Measurements from ENCODE around the gene GNAQ. TPM values are rescaled to one million over a fixed set of nuclear protein-coding genes. Genes with fewer than 3 reads are reported as not detected.

Gene GNAQ
- polyA plus RNA-seq, 1 donor (not counting 4 experiments of a cell fraction or from before 2014, with no cell fraction given), result 64.3 TPM

GRCh38 chr9:77935211-77935610 is 96.4 kb downstream of the GNAQ start:
- H3K4me3 ChIP-seq (ENCODE audit: control insufficient read depth in 2 of 3, extremely low read depth in 1 of 3, insufficient read depth in 2 of 3, low read depth in 1 of 3, low read length in 3 of 3), result no peak overlapping the region
- H3K9ac ChIP-seq (ENCODE audit: control insufficient read depth, extremely low read depth, insufficient read depth, low read length), result no peak overlapping the region
- no peaks in the 10 kb centered on the region for H3K9me3 ChIP-seq (ENCODE audit: control insufficient read depth, low read depth, low read length)
- no peaks in the 10 kb centered on the region for H3K36me3 ChIP-seq (ENCODE audit: control insufficient read depth in 2 of 2, extremely low read depth in 1 of 2, insufficient read depth in 2 of 2, low read length in 2 of 2)
- H2AFZ ChIP-seq (ENCODE audit: control insufficient read depth, low read length), result no peak overlapping the region
- dilution Hi-C loops (cut with MboI; ENCODE audit: extremely low pct_ligation_motif_present, low sequenced_read_pairs), result no loop called here
- no peaks in the 10 kb centered on the region for H4K20me1 ChIP-seq (ENCODE audit: control insufficient read depth, extremely low read depth, insufficient read depth, low read length)
- peaks cover 10% of the 10 kb centered on the region for H3K4me1 ChIP-seq (ENCODE audit: control insufficient read depth, extremely low read depth, insufficient read depth, low read length)
- no peak overlapping the region for H3K4me2 ChIP-seq (ENCODE audit: control insufficient read depth, extremely low read depth, insufficient read depth, low read depth, low read length)
- H3K79me2 ChIP-seq (ENCODE audit: control insufficient read depth, insufficient read depth, low read length), result peaks cover 48% of the 10 kb centered on the region
- TF ChIP-seq EZH2 (IDR thresholded peaks at IDR 0.05; ENCODE audit: low read length), result no peak
- no peak for TF ChIP-seq CTCF (optimal IDR thresholded peaks at IDR 0.05 in 1 of 3, IDR thresholded peaks at IDR 0.05 in 1 of 3, conservative IDR thresholded peaks at IDR 0.05 in 1 of 3; ENCODE audit: extremely low read depth in 1 of 3, insufficient read depth in 2 of 3, low read length in 3 of 3)
- no peaks in the 10 kb centered on the region for H3K9me1 ChIP-seq (ENCODE audit: control insufficient read depth, extremely low read depth, insufficient read depth, low read length)
- H3K27ac ChIP-seq (ENCODE audit: control insufficient read depth, insufficient read depth, low read length), result no peak overlapping the region
- DNase-seq (ENCODE audit: low read depth, low spot score), result no peak
- H3K27me3 ChIP-seq (ENCODE audit: control insufficient read depth, extremely low read depth, insufficient read depth, low read length), result no peaks in the 10 kb centered on the region
- no peak for FAIRE-seq

GRCh38 chr9:77933976-77934375 is 97.6 kb downstream of the GNAQ start:
- Histone ChIP-seq H3K9me3 (ENCODE audit: control insufficient read depth, low read depth, low read length) (no peaks in the 10 kb centered on the region), H3K4me3 (ENCODE audit: control insufficient read depth in 2 of 3, extremely low read depth in 1 of 3, insufficient read depth in 2 of 3, low read depth in 1 of 3, low read length in 3 of 3) (no peak overlapping the region), H3K27me3 (ENCODE audit: control insufficient read depth, extremely low read depth, insufficient read depth, low read length) (no peaks in the 10 kb centered on the region), H3K9ac (ENCODE audit: control insufficient read depth, extremely low read depth, insufficient read depth, low read length) (no peak overlapping the region), H4K20me1 (ENCODE audit: control insufficient read depth, extremely low read depth, insufficient read depth, low read length) (no peaks in the 10 kb centered on the region), H3K4me2 (ENCODE audit: control insufficient read depth, extremely low read depth, insufficient read depth, low read depth, low read length) (no peak overlapping the region), H2AFZ (ENCODE audit: control insufficient read depth, low read length) (no peak overlapping the region), H3K79me2 (ENCODE audit: control insufficient read depth, insufficient read depth, low read length) (peaks cover 44% of the 10 kb centered on the region), H3K4me1 (ENCODE audit: control insufficient read depth, extremely low read depth, insufficient read depth, low read length) (peaks cover 13% of the 10 kb centered on the region), H3K36me3 (ENCODE audit: control insufficient read depth in 2 of 2, extremely low read depth in 1 of 2, insufficient read depth in 2 of 2, low read length in 2 of 2) (no peaks in the 10 kb centered on the region), H3K9me1 (ENCODE audit: control insufficient read depth, extremely low read depth, insufficient read depth, low read length) (no peaks in the 10 kb centered on the region), H3K27ac (ENCODE audit: control insufficient read depth, insufficient read depth, low read length) (no peak overlapping the region)
- DNase-seq (ENCODE audit: low read depth, low spot score), result no peak
- TF ChIP-seq EZH2 (IDR thresholded peaks at IDR 0.05; ENCODE audit: low read length) (no peak), CTCF (optimal IDR thresholded peaks at IDR 0.05 in 1 of 3, IDR thresholded peaks at IDR 0.05 in 1 of 3, conservative IDR thresholded peaks at IDR 0.05 in 1 of 3; ENCODE audit: extremely low read depth in 1 of 3, insufficient read depth in 2 of 3, low read length in 3 of 3) (no peak)
- no peak for FAIRE-seq
- dilution Hi-C loops (cut with MboI; ENCODE audit: extremely low pct_ligation_motif_present, low sequenced_read_pairs), result no loop called here

All from keratinocyte (primary cell).